Neural cell (in vitro differentiated cells): ENCODE measurements around the gene PARP1. TPM values are rescaled to one million over a fixed set of nuclear protein-coding genes. Genes with fewer than 3 reads are reported as not detected.

ENCODE experiments used
- H2AFZ ChIP-seq: fragments of 200-600, 300-800 bp; sonication (generic), shearing (Covaris generic); 2 replicates; pipeline ENCODE4 v1.6.0; 2014; ENCODE audit warnings: low read depth, mild to moderate bottlenecking, antibody characterized with exemption, low read length, moderate library complexity
- H3F3A ChIP-seq: fragments of 200-600 bp; shearing (Covaris generic); 2 replicates; pipeline ENCODE4 v1.6.1; 2016; ENCODE audit warnings: mild to moderate bottlenecking, moderate library complexity, mixed read lengths, antibody characterized with exemption, low read length; ENCODE audit not compliant: insufficient read depth, poor library complexity, severe bottlenecking
- H3K27ac ChIP-seq: fragments of 200-600, 300-800 bp; sonication (generic), shearing (Covaris generic); 2 replicates; pipeline ENCODE4 v1.5.1; 2014; ENCODE audit warnings: mild to moderate bottlenecking, low read length, moderate library complexity
- H3K27me3 ChIP-seq: fragments of 300-800, 200-600 bp; sonication (generic), shearing (Covaris generic); 2 replicates; pipeline ENCODE4 v1.6.0; 2014; ENCODE audit warnings: mild to moderate bottlenecking, low read depth, low read length, moderate library complexity; ENCODE audit not compliant: insufficient read depth
- H3K36me3 ChIP-seq: fragments of 300-800, 200-600 bp; sonication (generic), shearing (Covaris generic); 2 replicates; pipeline ENCODE4 v1.5.1; 2014; ENCODE audit warnings: mild to moderate bottlenecking, antibody characterized with exemption, low read length, moderate library complexity; ENCODE audit not compliant: insufficient read depth
- H3K4me2 ChIP-seq: fragments of 300-800, 200-600 bp; sonication (generic), shearing (Covaris generic); 2 replicates; pipeline ENCODE4 v1.6.0; 2014; ENCODE audit warnings: mild to moderate bottlenecking, low read length
- H3K4me3 ChIP-seq: fragments of 300-800, 200-600 bp; sonication (generic), shearing (Covaris generic); 2 replicates; pipeline ENCODE4 v1.5.1; 2014; ENCODE audit warnings: mild to moderate bottlenecking, low read length, moderate library complexity
- H3K79me2 ChIP-seq: fragments of 200-600 bp; shearing (Covaris generic); replicated peaks from 2 replicates; pipeline ENCODE4 v1.6.0; 2014; ENCODE audit warnings: mild to moderate bottlenecking, low read length, moderate library complexity; ENCODE audit not compliant: insufficient read depth
- H3K9ac ChIP-seq: fragments of 300-800, 200-600 bp; sonication (generic), shearing (Covaris generic); 2 replicates; pipeline ENCODE4 v1.6.1; 2016; ENCODE audit warnings: mild to moderate bottlenecking, low read length, mixed read lengths
- H3K9me2 ChIP-seq: fragments of 200-600 bp; shearing (Covaris generic); 2 replicates; pipeline ENCODE4 v1.6.1; 2016; ENCODE audit warnings: mild to moderate bottlenecking, low read length, mixed read lengths; ENCODE audit not compliant: insufficient read depth
- H3K9me3 ChIP-seq: fragments of 200-600, 300-800 bp; sonication (generic), shearing (Covaris generic); 2 replicates; pipeline ENCODE4 v1.6.1; 2016; ENCODE audit warnings: mild to moderate bottlenecking, mixed run types, low read length, moderate library complexity, mixed read lengths
- H4K20me1 ChIP-seq: fragments of 200-600 bp; shearing (Covaris generic); 2 replicates; pipeline ENCODE4 v1.6.1; 2016; ENCODE audit warnings: mild to moderate bottlenecking, mixed run types; ENCODE audit not compliant: insufficient read depth
- CTCF ChIP-seq: fragments of 450-650 bp; IDR thresholded peaks from 2 replicates; pipeline ENCODE4 v1.5.1; 2014; ENCODE audit warnings: antibody characterized with exemption, mild to moderate bottlenecking, moderate library complexity; ENCODE audit not compliant: poor library complexity, severe bottlenecking
- EP300 ChIP-seq: fragments of 450-650 bp; conservative IDR thresholded peaks from 2 replicates; pipeline ENCODE4 v1.6.1; 2014; ENCODE audit warnings: antibody characterized with exemption, mild to moderate bottlenecking, moderate library complexity; ENCODE audit not compliant: poor library complexity, severe bottlenecking
- EZH2 ChIP-seq: fragments of 200-600, 300-800 bp; shearing (Covaris generic), sonication (generic); IDR thresholded peaks from 2 replicates; pipeline ENCODE4 v1.6.1; 2014; ENCODE audit warnings: antibody characterized with exemption, low read length, borderline replicate concordance, mild to moderate bottlenecking; ENCODE audit not compliant: insufficient read depth, poor library complexity, severe bottlenecking
- MXI1 ChIP-seq: fragments of 450-650 bp; conservative IDR thresholded peaks from 2 replicates; pipeline ENCODE4 v1.6.1; 2014; ENCODE audit warnings: antibody characterized with exemption, mild to moderate bottlenecking; ENCODE audit not compliant: poor library complexity, severe bottlenecking
- POLR2AphosphoS5 ChIP-seq: IDR thresholded peaks from 2 replicates; pipeline ENCODE4 v1.6.1; 2012
- RAD21 ChIP-seq: fragments of 450-650 bp; conservative IDR thresholded peaks from 2 replicates; pipeline ENCODE4 v1.6.1; 2014; ENCODE audit warnings: antibody characterized with exemption, mild to moderate bottlenecking, moderate library complexity
- REST ChIP-seq: IDR thresholded peaks from 2 replicates; pipeline ENCODE4 v1.6.1; 2012; ENCODE audit warnings: borderline replicate concordance
- SMC3 ChIP-seq: fragments of 450-650 bp; conservative IDR thresholded peaks from 2 replicates; pipeline ENCODE4 v1.6.1; 2014; ENCODE audit warnings: antibody characterized with exemption, mild to moderate bottlenecking, moderate library complexity; ENCODE audit not compliant: poor library complexity
- TAF1 ChIP-seq: IDR thresholded peaks from 2 replicates; pipeline ENCODE4 v1.6.1; 2012; ENCODE audit warnings: low read depth
- polyA plus RNA-seq: library from polyadenylated mRNA; depleted of rRNA; stranded (reverse); fragments of >200 nt; gene quantifications from 2 replicates; pipeline ENCODE4 v1.2.3, GENCODE V29; 2014

PARP1 gene
- polyA plus RNA-seq, 1 donor from 2014 or later, result 112 TPM

GRCh38 chr1:226397011-226397926 lies 10.6 kb downstream of the PARP1 start:
- no peaks in the 10 kb centered on the region for H4K20me1 ChIP-seq
- TF ChIP-seq POLR2AphosphoS5 (no peak), SMC3 (no peak), MXI1 (no peak), EP300 (no peak), EZH2 (no peak), CTCF (no peak), TAF1 (no peak), REST (no peak), RAD21 (no peak)
- H3K4me2 ChIP-seq, result no peak overlapping the region
- H3F3A ChIP-seq, result no peaks in the 10 kb centered on the region
- H3K27ac ChIP-seq, result no peak overlapping the region
- H3K27me3 ChIP-seq, result no peaks in the 10 kb centered on the region
- H3K79me2 ChIP-seq, result peaks cover 26% of the 10 kb centered on the region
- H3K9me3 ChIP-seq, result no peaks in the 10 kb centered on the region
- peaks cover 9% of the 10 kb centered on the region for H3K36me3 ChIP-seq
- H3K4me3 ChIP-seq, result no peak overlapping the region
- H3K9me2 ChIP-seq, result no peaks in the 10 kb centered on the region
- H2AFZ ChIP-seq, result no peak overlapping the region
- H3K9ac ChIP-seq, result no peak overlapping the region

- Histone ChIP-seq H3K9ac (no peak overlapping the region), H3K4me3 (no peak overlapping the region), H3F3A (no peaks in the 10 kb centered on the region), H3K27me3 (no peaks in the 10 kb centered on the region), H2AFZ (no peak overlapping the region), H3K79me2 (peaks cover 24% of the 10 kb centered on the region), H3K27ac (no peak overlapping the region), H3K4me2 (no peak overlapping the region), H3K9me2 (no peaks in the 10 kb centered on the region), H4K20me1 (no peaks in the 10 kb centered on the region), H3K36me3 (peaks cover 9% of the 10 kb centered on the region), H3K9me3 (no peaks in the 10 kb centered on the region)
- TF ChIP-seq CTCF (no peak), TAF1 (no peak), POLR2AphosphoS5 (no peak), MXI1 (no peak), EP300 (no peak), REST (no peak), RAD21 (no peak), EZH2 (no peak), SMC3 (no peak)
Measured at GRCh38 chr1:226395753-226396152, 12.1 kb downstream of the PARP1 start.
